ENCODE data around the gene LONP2.

GRCh38 chr16:48223490-48223889 lies 20.6 kb upstream of the LONP2 start:
- TF ChIP-seq CTCF (IDR thresholded peaks at IDR 0.05; ENCODE audit: insufficient read depth, low read depth, low read length) (no peak), EZH2 (IDR thresholded peaks at IDR 0.05; ENCODE audit: insufficient read depth, low read length) (no peak)

Data from astrocyte (in vitro differentiated cells and primary cell).